SU-DHL-6 (cell line): ENCODE measurements around the gene ZNF385D.

ENCODE experiments used
- CTCF ChIP-seq: fragments of 200-600 bp; sonication (generic); IDR thresholded peaks from one replicate; pipeline ENCODE4 v1.5.1; 2017; ENCODE audit warnings: antibody characterized with exemption, mild to moderate bottlenecking, low read length, moderate library complexity; ENCODE audit not compliant: insufficient read depth, poor library complexity, severe bottlenecking
- EZH2phosphoT487 ChIP-seq: fragments of 200-600 bp; sonication (generic), shearing (Covaris generic); conservative IDR thresholded peaks from 2 replicates; pipeline ENCODE4 v1.6.1; 2018; ENCODE audit warnings: mild to moderate bottlenecking, antibody characterized with exemption, low read length, moderate library complexity, mixed read lengths

GRCh38 chr3:21592828-21593227 lies 158.2 kb downstream of the ZNF385D start:
- TF ChIP-seq CTCF: no peak
- TF ChIP-seq EZH2phosphoT487: no peak
